NCI-H1092 treated with DMSO at 0.1 percent for 48 hours (cell line): Measurements from ENCODE around the gene SELENON.

Experiments
- DNase-seq: peaks from one replicate; lab custom pipeline; 2025; lab: John Stamatoyannopoulos, UW

The SELENON gene

GRCh38 chr1:25809283-25809926 lies 9.4 kb downstream of the SELENON start:
- no peak for DNase-seq

DNA sequence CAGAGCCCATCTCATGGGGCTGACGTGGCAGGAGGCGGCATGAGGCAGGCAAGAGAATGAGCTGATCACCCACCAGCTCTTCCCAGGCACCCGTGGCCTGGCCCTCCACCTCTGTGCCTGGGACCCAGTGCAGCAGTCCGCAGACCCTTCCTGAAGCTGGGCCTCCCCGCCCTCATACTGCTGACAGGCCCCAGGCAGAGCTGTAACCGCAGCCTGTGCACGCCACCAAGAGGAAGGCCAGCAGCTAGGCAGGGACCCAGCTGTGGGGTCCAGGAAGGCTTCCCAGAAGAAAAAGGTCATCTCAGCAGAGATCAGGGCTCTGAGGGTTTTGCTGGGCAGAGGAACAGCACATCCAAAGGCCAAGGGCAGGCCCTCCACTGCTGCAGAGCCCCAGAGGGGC lies 9.9 kb downstream of the SELENON start:
- DNase-seq: no peak

DNA sequence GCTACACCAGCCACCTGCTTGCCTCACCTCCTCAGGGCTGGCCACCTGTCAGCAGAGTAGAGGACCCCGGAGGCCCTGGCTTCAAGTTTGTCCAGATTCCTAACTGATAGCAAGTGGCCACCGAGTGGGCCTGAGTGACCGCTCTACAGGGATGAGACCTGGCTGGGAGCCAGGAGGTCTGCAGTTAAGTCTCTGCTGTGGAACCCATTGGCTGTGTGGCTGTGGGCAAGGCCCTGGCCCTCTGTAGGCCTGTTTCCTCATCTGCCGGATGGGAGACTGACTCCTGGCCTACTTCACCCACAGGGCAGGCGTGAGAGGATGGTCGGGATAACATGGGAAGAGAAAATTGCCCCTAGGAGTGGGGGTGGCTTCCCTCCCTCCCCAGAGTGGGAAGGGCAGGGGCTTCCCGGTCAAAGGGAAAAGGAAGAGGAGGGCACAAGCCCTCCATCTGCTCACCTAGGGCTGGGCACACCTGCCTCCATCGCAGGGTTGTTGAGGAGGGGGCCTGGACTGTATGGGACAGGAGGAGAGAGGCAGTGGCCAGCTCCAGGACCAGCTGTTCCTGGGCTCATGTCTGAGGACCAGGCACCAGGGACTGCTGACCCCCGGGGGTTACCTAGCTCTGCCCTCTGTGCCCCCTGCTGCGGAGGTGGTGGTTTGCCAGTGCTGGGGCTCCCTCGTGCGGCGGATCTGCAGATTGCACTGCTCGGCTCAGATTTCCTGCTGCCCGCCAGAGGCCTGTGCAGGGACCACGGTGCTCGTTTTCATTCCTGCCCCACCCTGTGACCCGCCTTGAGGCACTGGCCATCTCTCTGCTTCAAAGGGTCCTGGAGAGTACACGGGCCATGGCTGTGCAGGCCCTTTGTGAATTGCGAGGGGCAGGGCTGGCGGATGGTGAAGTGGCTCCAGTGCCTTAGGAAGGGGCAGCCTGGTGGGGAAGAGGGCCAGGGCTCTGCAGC lies 10.6 kb downstream of the SELENON start:
- peak; percentile 75 for DNase-seq

DNA sequence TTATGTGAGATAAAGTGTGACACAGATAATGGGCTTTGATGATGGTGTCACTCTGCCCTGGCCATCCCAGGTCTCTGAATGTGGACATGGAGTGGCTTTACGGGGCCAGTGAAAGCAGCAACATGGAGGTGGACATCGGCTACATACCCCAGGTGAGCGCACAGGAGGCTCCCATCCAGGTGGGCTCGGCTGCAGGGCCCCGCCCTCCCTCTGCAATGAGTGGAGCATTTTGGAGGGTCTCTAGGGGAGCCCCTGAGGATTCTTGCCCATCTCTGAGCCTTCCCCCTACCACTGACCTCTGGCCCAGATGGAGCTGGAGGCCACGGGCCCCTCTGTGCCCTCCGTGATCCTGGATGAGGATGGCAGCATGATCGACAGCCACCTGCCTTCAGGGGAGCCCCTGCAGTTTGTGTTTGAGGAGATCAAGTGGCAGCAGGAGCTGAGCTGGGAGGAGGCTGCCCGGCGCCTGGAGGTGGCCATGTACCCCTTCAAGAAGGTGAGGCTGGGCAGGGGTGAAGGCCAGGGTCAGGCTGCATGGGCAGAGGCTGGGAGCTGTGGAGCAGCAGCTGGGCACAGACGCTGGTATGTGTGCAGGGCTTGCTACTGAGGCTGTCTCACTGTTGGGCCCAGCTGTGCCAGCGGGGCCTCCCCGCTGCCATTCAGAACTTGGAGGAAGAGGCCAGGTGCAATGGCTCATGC lies 11.5 kb downstream of the SELENON start:
- no peak for DNase-seq

DNA sequence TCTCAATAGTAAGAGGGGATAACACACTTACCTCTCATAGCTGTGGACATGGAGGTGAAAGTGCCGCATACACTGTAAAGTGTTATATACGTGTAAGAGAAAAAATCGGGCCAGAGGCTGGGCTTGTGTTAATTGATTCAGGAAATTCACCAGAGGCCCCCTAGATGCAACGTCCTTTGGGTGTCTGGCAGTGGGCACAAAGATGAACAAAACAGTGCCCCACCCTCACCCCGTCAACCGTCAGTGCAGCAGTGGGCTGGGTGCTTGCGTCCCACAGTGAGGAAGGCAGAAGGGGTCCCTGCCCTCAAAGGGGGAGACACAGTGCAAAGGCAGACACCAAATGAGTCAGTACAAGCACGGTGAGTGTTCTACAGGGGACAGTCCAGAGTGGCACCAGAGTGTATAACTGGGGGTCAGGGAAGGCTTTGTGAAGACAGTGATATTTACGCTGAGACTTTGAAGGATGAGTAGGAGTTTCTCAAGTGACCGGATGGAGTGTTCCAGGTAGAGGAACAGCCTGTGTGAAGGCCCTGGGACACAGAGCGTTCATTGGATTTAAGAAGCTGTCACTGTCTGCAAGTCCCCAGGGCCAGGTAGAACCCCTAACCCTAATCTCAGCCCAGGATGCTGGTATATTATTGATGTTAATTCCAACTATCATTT lies 13.2 kb downstream of the SELENON start:
- DNase-seq: no peak

DNA sequence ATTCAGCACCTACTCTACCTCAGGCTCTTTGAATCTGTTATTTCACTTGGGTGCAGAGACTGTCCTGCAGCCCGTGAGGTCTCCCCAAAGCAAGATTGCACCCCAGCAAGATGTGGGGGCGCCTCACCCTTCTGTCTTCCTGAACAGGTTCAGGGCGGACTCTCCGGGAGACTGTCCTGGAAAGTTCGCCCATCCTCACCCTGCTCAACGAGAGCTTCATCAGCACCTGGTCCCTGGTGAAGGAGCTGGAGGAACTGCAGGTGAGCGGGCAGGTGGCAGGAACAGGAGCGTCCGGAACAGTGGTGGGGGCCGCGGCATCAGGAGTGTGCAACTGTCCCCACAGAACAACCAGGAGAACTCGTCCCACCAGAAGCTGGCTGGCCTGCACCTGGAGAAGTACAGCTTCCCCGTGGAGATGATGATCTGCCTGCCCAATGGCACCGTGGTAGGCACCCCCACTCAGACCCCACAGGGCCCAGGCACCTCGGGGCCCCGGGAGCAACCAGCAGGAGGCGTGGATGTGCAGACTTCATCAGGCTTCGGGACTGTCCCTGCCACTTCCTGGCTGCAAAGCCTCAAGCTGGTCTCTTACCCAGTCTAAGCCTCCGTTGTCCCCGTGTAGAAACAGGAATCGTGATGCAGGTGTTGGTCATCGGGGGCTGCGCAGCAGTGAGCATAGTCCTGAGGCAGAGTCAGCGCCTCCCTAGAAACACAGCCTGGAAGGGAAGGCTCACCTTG lies 13.9 kb downstream of the SELENON start:
- DNase-seq: no peak

GRCh38 chr1:25814549-25815087 lies 14.6 kb downstream of the SELENON start:
- no peak for DNase-seq

- no peak for DNase-seq
Observed at GRCh38 chr1:25815208-25816111, 15.5 kb downstream of the SELENON start.

- no peak for DNase-seq
Observed at GRCh38 chr1:25816112-25816718, 16.2 kb downstream of the SELENON start.

- no peak for DNase-seq
Observed at GRCh38 chr1:25817840-25818501, 18.0 kb downstream of the SELENON start.

GRCh38 chr1:25818569-25818968 lies 18.6 kb downstream of the SELENON start:
- no peak for DNase-seq

DNA sequence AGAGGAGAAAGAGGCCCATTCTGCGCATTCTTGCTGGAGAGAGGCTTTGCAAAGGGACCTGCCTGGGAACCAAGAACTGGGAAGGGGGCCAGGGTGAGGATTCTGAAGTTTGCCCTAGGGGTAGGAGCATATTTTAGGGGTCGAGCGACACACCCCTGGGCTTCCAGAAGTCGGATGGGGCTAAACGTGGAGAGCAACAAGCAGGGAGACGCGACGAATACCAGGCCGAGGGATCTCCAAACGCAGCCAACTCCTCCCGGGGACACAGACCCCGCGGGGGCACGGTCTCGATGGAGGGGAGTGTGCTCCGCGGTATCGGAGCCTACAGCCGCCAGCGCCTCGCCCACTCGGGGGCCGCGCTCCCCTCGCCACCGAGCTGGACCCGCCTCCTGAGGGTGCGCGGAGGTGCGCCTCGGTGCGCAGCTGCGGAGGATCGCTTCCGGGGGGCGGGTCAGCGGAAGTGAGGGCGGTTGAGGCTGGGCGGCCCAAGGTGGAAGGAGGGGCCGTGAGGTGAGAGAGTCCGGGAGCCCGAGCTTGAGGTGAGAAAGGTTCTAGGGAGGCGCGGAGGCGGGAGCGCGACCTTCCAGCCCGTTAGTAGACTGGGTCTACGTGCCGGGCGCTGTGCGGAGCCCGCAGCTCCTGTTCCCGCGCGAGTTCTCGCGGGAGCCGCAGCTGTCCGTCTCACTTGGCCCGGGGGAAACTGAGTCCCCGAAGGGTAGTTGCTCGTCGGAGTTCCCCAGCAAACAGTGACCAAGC lies 19.7 kb downstream of the SELENON start, which contains the start of gene MTFR1L:
Gene MTFR1L, plus strand, starts transcription at position 464 of the 756 bp plus-strand sequence. CDS start 3,151 bp downstream, outside the sequence.
- DNase-seq: peak; percentile 77

- peak; percentile 49 for DNase-seq
Observed at GRCh38 chr1:25820247-25821111, 20.5 kb downstream of the SELENON start.

DNA sequence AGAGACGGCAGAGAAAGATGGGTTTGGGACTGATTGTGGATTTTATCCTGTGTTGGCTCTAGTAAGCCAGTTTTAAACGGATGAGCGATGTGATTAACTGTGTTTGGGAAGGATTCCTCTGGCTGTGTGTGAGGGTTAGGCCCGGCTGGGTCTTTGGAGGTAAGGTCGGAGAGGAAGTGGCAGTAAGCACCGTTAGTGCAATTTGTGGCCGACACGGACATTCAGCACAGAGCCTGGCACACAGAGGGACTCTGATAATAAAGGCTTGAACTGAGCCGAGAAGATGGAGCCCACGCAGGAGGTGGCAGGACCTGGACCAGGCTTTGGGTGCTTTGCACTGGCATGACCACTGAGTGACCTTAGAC lies 21.1 kb downstream of the SELENON start:
- no peak for DNase-seq

GRCh38 chr1:25821630-25822091 lies 21.7 kb downstream of the SELENON start:
- DNase-seq: no peak

DNA sequence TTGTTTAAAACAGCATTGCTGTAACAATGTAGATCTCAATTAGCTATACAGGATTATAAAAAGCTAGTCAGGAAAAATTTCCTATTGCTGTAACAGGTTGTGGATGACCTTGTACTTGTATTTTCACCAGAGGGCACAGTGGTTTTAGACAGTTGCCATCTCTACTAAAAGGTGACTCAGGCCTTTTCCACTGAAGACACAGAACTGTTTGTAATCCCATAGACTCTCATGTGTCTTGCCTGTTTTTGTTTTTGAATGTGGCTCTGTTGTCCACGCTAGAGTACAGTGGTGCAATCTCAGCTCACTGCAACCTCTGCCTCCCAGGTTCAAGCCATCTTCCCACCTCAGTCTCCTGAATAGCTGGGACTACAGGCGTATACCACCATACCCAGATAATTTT lies 25.6 kb downstream of the SELENON start:
- no peak for DNase-seq

DNA sequence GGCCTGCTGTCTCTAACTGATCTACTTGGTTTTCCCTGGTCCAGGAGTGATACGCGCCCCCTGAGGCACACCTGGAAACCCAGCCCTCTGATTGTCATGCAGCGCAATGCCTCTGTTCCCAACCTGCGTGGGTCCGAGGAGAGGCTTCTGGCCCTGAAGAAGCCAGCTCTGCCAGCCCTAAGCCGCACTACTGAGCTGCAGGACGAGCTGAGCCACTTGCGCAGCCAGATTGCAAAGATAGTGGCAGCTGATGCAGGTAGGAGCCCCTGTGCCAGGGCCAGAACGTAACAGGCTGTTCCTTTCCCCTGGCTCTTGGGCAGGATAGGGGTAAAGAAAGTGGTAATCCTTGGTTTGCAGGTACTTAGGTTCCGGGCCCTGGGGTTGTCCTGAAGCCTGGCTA lies 26.6 kb downstream of the SELENON start:
- no peak for DNase-seq
